RWPE2 (cell line): ENCODE measurements around the gene SPTBN4.

ENCODE experiments used
- ATAC-seq: fragments of 200-7000 bp; cut with Tn5 transposase; 3 replicates; pipeline ENCODE4 v1.9.1; 2021; ENCODE audit warnings: low read depth
- DNase-seq: peaks from one replicate; pipeline ENCODE4 v3.0.0-alpha.2; 2020; ENCODE audit warnings: low spot score
- H3K27ac ChIP-seq: fragments of 450-650 bp; 2 replicates; pipeline ENCODE4 v1.5.1; 2017; ENCODE audit warnings: mild to moderate bottlenecking; ENCODE audit not compliant: poor library complexity, severe bottlenecking
- H3K27me3 ChIP-seq: fragments of 250-450 bp; sonication (Bioruptor Pico); 2 replicates; pipeline ENCODE4 v1.5.1; 2021; ENCODE audit warnings: mild to moderate bottlenecking, moderate library complexity; ENCODE audit not compliant: insufficient read depth, poor library complexity, severe bottlenecking
- H3K36me3 ChIP-seq: fragments of 250-450 bp; sonication (Bioruptor Pico); 2 replicates; pipeline ENCODE4 v1.5.1; 2020; ENCODE audit warnings: low read depth, mild to moderate bottlenecking, moderate library complexity
- H3K4me1 ChIP-seq: fragments of 250-450 bp; sonication (Bioruptor Pico); 2 replicates; pipeline ENCODE4 v1.5.1; 2021; ENCODE audit warnings: mild to moderate bottlenecking, moderate library complexity; ENCODE audit not compliant: insufficient read depth, poor library complexity, severe bottlenecking
- H3K4me3 ChIP-seq: fragments of 250-450 bp; sonication (Bioruptor Pico); 2 replicates; pipeline ENCODE4 v1.5.1; 2021; ENCODE audit warnings: mild to moderate bottlenecking, moderate library complexity; ENCODE audit not compliant: severe bottlenecking
- H3K9me3 ChIP-seq: fragments of 250-450 bp; sonication (Bioruptor Pico); 2 replicates; pipeline ENCODE4 v1.5.1; 2021; ENCODE audit warnings: mild to moderate bottlenecking, moderate library complexity; ENCODE audit not compliant: severe bottlenecking
- TF ChIP-seq, protein P1 (sequence below): fragments of 450-650 bp; IDR thresholded peaks from one replicate; pipeline ENCODE4 v1.5.1; 2017; ENCODE audit warnings: mild to moderate bottlenecking, moderate library complexity; ENCODE audit not compliant: poor library complexity, severe bottlenecking

SPTBN4 gene

DNA sequence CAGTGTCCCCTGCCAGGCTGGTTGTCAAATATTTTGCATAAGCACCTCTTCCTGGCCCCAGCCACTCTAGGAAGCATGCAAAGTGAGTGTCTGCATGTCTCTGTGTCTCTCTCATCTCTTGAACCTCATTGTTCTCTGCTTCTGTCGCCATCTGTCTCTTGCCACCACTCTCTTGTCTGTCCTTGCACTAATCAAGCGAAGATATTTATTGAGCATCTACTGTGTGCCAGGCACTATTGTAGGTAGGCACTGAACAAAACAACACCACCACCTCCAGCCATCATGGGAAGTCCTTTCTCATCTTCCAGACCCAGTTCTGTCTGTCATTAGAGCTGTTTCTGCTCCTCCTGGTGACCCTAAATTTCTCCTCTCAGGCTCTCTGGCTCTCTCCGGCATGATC lies 57.9 kb downstream of the SPTBN4 start:
- H3K9me3 ChIP-seq: no peaks in the 10 kb centered on the region
- no peaks in the 10 kb centered on the region for H3K27me3 ChIP-seq
- TF ChIP-seq, protein P1, sequence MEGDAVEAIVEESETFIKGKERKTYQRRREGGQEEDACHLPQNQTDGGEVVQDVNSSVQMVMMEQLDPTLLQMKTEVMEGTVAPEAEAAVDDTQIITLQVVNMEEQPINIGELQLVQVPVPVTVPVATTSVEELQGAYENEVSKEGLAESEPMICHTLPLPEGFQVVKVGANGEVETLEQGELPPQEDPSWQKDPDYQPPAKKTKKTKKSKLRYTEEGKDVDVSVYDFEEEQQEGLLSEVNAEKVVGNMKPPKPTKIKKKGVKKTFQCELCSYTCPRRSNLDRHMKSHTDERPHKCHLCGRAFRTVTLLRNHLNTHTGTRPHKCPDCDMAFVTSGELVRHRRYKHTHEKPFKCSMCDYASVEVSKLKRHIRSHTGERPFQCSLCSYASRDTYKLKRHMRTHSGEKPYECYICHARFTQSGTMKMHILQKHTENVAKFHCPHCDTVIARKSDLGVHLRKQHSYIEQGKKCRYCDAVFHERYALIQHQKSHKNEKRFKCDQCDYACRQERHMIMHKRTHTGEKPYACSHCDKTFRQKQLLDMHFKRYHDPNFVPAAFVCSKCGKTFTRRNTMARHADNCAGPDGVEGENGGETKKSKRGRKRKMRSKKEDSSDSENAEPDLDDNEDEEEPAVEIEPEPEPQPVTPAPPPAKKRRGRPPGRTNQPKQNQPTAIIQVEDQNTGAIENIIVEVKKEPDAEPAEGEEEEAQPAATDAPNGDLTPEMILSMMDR: no peak
- H3K27ac ChIP-seq: no peak overlapping the region
- no peaks in the 10 kb centered on the region for H3K36me3 ChIP-seq
- ATAC-seq: no peak
- H3K4me1 ChIP-seq: no peaks in the 10 kb centered on the region
- H3K4me3 ChIP-seq: no peak overlapping the region
- no peak for DNase-seq

GRCh38 chr19:40525234-40526051 lies 58.6 kb downstream of the SPTBN4 start:
- Histone ChIP-seq H3K4me3 (no peak overlapping the region), H3K9me3 (no peaks in the 10 kb centered on the region), H3K36me3 (no peaks in the 10 kb centered on the region), H3K4me1 (no peaks in the 10 kb centered on the region), H3K27me3 (no peaks in the 10 kb centered on the region), H3K27ac (no peak overlapping the region)
- DNase-seq (no peak), ATAC-seq (no peak)
- TF ChIP-seq, protein P1: no peak

DNA sequence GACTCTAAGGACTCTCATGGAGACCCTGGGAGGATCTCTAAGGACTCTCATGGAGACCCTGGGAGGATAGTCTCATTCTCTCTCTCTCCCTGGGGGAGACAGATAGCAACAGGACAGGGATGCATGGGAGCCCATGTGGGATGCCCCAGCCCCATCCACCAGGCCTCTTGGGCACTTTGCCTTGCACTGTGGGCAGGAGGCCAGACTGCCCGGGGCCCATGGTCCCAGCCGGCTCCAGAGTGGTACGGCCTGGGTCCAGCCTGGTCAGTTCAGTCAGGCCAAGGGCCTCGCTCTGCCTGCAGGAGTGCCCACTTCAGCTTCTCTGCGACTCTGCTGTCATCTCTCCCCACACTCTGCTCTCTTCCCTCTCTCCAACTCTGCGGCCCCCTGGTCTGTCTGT lies 61.3 kb downstream of the SPTBN4 start:
- no peaks in the 10 kb centered on the region for H3K27me3 ChIP-seq
- no peak overlapping the region for H3K4me3 ChIP-seq
- no peaks in the 10 kb centered on the region for H3K4me1 ChIP-seq
- no peak for ATAC-seq
- H3K27ac ChIP-seq: no peak overlapping the region
- no peaks in the 10 kb centered on the region for H3K36me3 ChIP-seq
- no peak for DNase-seq
- TF ChIP-seq, protein P1: no peak
- H3K9me3 ChIP-seq: no peaks in the 10 kb centered on the region

- Histone ChIP-seq H3K9me3 (no peaks in the 10 kb centered on the region), H3K36me3 (no peaks in the 10 kb centered on the region), H3K4me3 (no peak overlapping the region), H3K27ac (no peak overlapping the region), H3K4me1 (no peaks in the 10 kb centered on the region), H3K27me3 (no peaks in the 10 kb centered on the region)
- ATAC-seq (no peak), DNase-seq (no peak)
- TF ChIP-seq, protein P1: no peak
These were observed 61.8 kb downstream of the SPTBN4 start for GRCh38 chr19:40528533-40529092.
